HK-2 (cell line): Measurements from ENCODE around the gene VPS33A.

Experiments
- DNase-seq: peaks from one replicate; pipeline ENCODE4 v3.0.0-alpha.2; 2018; ENCODE audit not compliant: unreplicated experiment

Gene VPS33A

GRCh38 chr12:122250536-122250935, 15.8 kb downstream of the VPS33A start:
- no peak for DNase-seq

GRCh38 chr12:122250047-122250446, 16.2 kb downstream of the VPS33A start:
- DNase-seq = no peak

GRCh38 chr12:122245553-122245952, 20.7 kb downstream of the VPS33A start:
- no peak for DNase-seq

- no peak for DNase-seq
These were observed 21.5 kb downstream of the VPS33A start for GRCh38 chr12:122244565-122245371.

GRCh38 chr12:122243965-122244364, 22.3 kb downstream of the VPS33A start:
- DNase-seq = no peak

GRCh38 chr12:122238861-122239260, 27.4 kb downstream of the VPS33A start:
- DNase-seq = no peak

GRCh38 chr12:122235741-122236140, 30.6 kb downstream of the VPS33A start:
- DNase-seq = no peak

GRCh38 chr12:122232691-122233090, 33.6 kb downstream of the VPS33A start:
- DNase-seq = no peak

- no peak for DNase-seq
These were observed 35.5 kb downstream of the VPS33A start for GRCh38 chr12:122230798-122231197.

GRCh38 chr12:122228092-122228491, 38.2 kb downstream of the VPS33A start:
- DNase-seq = no peak

- no peak for DNase-seq
These were observed 39.0 kb downstream of the VPS33A start for GRCh38 chr12:122227341-122227740.

- no peak for DNase-seq
These were observed 39.7 kb downstream of the VPS33A start for GRCh38 chr12:122226366-122227125.

GRCh38 chr12:122225683-122226365, 40.5 kb downstream of the VPS33A start, which contains the start of gene DIABLO:
Gene DIABLO, minus strand, starts transcription at chr12:122226052. Its CDS starts 38 bp downstream, at chr12:122226014.
- DNase-seq = peak; percentile 100

- DNase-seq = no peak
These were observed 49.8 kb downstream of the VPS33A start for GRCh38 chr12:122216445-122216844.

GRCh38 chr12:122215771-122216170, 50.5 kb downstream of the VPS33A start:
- no peak for DNase-seq

- no peak for DNase-seq
These were observed 58.0 kb downstream of the VPS33A start for GRCh38 chr12:122208073-122208820.

GRCh38 chr12:122207391-122207790, 58.9 kb downstream of the VPS33A start:
- DNase-seq = no peak

- no peak for DNase-seq
These were observed 59.3 kb downstream of the VPS33A start for GRCh38 chr12:122206976-122207375.

GRCh38 chr12:122206111-122206881, 60.0 kb downstream of the VPS33A start:
- DNase-seq = no peak

- DNase-seq = no peak
These were observed 61.0 kb downstream of the VPS33A start for GRCh38 chr12:122205053-122205925.
